ENCODE data around the gene THBS2.

The THBS2 gene

GRCh38 chr6:169239181-169239580 lies 14.5 kb downstream of the THBS2 start:
- DNase-seq (ENCODE audit: low spot score), result no peak
- TF ChIP-seq, protein P1, sequence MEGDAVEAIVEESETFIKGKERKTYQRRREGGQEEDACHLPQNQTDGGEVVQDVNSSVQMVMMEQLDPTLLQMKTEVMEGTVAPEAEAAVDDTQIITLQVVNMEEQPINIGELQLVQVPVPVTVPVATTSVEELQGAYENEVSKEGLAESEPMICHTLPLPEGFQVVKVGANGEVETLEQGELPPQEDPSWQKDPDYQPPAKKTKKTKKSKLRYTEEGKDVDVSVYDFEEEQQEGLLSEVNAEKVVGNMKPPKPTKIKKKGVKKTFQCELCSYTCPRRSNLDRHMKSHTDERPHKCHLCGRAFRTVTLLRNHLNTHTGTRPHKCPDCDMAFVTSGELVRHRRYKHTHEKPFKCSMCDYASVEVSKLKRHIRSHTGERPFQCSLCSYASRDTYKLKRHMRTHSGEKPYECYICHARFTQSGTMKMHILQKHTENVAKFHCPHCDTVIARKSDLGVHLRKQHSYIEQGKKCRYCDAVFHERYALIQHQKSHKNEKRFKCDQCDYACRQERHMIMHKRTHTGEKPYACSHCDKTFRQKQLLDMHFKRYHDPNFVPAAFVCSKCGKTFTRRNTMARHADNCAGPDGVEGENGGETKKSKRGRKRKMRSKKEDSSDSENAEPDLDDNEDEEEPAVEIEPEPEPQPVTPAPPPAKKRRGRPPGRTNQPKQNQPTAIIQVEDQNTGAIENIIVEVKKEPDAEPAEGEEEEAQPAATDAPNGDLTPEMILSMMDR (IDR thresholded peaks at IDR 0.05; ENCODE audit: extremely low read depth, insufficient read depth, missing control alignments), result no peak
- in situ Hi-C loops (cut with MboI; ENCODE audit: low pct_unique_long_range_greater_than_20kb, low sequenced_read_pairs, unreplicated experiment), result no loop called here

DNA sequence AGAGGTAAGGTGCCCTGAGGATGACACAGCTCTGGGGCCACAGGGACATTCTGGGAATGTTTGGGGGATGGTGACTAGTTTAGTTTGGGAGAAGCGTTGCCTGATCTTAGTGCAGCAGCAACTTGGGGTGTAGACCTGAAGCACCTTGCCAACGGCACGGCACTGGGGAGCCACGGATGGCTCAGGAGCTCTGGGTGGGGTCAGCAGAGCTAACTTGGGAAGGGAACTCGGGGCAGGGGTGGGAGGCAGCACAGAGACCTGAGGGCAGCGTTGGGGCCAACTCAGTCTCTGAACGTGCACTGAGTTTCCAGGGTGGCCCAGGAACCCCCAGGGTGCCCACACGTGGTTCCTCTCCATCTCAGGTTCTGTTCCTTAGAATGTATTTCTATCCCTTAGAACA lies 14.9 kb downstream of the THBS2 start:
- DNase-seq (ENCODE audit: low spot score), result no peak
- TF ChIP-seq, protein P1 (IDR thresholded peaks at IDR 0.05; ENCODE audit: extremely low read depth, insufficient read depth, missing control alignments), result no peak
- in situ Hi-C loops (cut with MboI; ENCODE audit: low pct_unique_long_range_greater_than_20kb, low sequenced_read_pairs, unreplicated experiment), result no loop called here

- no peak for DNase-seq (ENCODE audit: low spot score)
Measured at GRCh38 chr6:169237496-169238134, 16.0 kb downstream of the THBS2 start.

GRCh38 chr6:169236988-169237387 lies 16.7 kb downstream of the THBS2 start:
- DNase-seq (ENCODE audit: low spot score), result no peak
- TF ChIP-seq, protein P1 (IDR thresholded peaks at IDR 0.05; ENCODE audit: extremely low read depth, insufficient read depth, missing control alignments), result no peak
- in situ Hi-C loops (cut with MboI; ENCODE audit: low pct_unique_long_range_greater_than_20kb, low sequenced_read_pairs, unreplicated experiment), result no loop called here

More at GRCh38 chr6:169237496-169238134, 16.0 kb downstream of the THBS2 start:
- TF ChIP-seq, protein P1 (IDR thresholded peaks at IDR 0.05; ENCODE audit: extremely low read depth, insufficient read depth, missing control alignments), result no peak
- in situ Hi-C loops (cut with MboI; ENCODE audit: low pct_unique_long_range_greater_than_20kb, low sequenced_read_pairs, unreplicated experiment), result no loop called here

DNA sequence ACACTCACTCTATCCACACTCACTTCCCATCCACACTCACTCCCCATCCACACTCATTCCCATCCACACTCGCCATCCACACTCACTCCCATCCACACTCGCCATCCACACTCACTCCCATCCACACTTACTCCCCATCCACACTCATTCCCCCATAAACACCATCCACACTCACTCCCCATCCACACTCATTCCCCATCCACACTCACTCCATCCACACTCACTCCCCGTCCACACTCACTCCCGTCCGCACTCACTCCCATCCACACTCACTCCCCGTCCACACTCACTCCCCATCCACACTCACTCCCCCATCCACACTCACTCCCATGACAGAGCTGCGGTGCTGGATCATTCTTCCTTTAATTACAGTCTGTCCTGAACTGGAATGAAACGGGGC lies 17.1 kb downstream of the THBS2 start:
- in situ Hi-C loops (cut with MboI; ENCODE audit: low pct_unique_long_range_greater_than_20kb, low sequenced_read_pairs, unreplicated experiment), result no loop called here
- TF ChIP-seq, protein P1 (IDR thresholded peaks at IDR 0.05; ENCODE audit: extremely low read depth, insufficient read depth, missing control alignments), result no peak

DNA sequence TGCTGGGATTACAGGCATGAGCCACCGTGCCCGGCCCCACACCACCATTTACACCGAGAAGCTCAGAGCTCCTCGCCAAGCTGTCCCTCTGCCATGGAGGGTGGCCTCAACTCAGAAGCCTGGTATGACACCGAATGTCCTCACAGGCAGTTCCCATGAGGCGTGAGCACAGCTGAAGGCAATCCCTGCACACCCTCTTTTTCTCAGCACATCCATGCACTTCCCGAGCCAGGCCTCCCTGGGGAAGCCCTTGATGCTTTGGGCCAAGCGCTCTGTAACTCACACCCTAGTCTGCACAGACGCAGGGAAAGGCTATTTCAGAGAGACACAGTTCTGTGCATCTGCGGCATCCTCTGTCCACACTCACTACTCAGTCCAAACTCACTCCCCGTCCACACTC lies 18.4 kb downstream of the THBS2 start:
- TF ChIP-seq, protein P1 (IDR thresholded peaks at IDR 0.05; ENCODE audit: extremely low read depth, insufficient read depth, missing control alignments), result no peak
- in situ Hi-C loops (cut with MboI; ENCODE audit: low pct_unique_long_range_greater_than_20kb, low sequenced_read_pairs, unreplicated experiment), result no loop called here
- DNase-seq (ENCODE audit: low spot score), result no peak

More for the DNA sequence above, 17.1 kb downstream of the THBS2 start:
- DNase-seq (ENCODE audit: low spot score), result no peak
